HEK293 (cell line): ENCODE results near the gene ACTG1.

ENCODE experiments used
- BCL11A ChIP-seq: fragments of 450-650 bp; formaldehyde crosslinking; IDR thresholded peaks from 2 replicates; pipeline ENCODE4 v1.5.1; 2016; ENCODE audit warnings: low read depth, missing biosample characterization, missing genetic modification characterization
- FEZF1 ChIP-seq: fragments of 450-650 bp; formaldehyde crosslinking; IDR thresholded peaks from 2 replicates; pipeline ENCODE4 v1.5.1; 2016; ENCODE audit warnings: missing biosample characterization, missing genetic modification characterization
- OVOL3 ChIP-seq: fragments of 450-650 bp; formaldehyde crosslinking; IDR thresholded peaks from 2 replicates; pipeline ENCODE4 v1.5.1; 2016; ENCODE audit warnings: missing biosample characterization, missing genetic modification characterization
- SCRT1 ChIP-seq: fragments of 450-650 bp; formaldehyde crosslinking; IDR thresholded peaks from 2 replicates; pipeline ENCODE4 v1.5.1; 2016; ENCODE audit warnings: missing biosample characterization, missing genetic modification characterization, borderline replicate concordance
- SCRT2 ChIP-seq: fragments of 450-650 bp; formaldehyde crosslinking; IDR thresholded peaks from 2 replicates; pipeline ENCODE4 v1.5.1; 2016; ENCODE audit warnings: missing biosample characterization, missing genetic modification characterization
- ZBTB11 ChIP-seq: fragments of 450-650 bp; formaldehyde crosslinking; conservative IDR thresholded peaks from 2 replicates; pipeline ENCODE4 v1.5.1; 2016; ENCODE audit warnings: low read depth, missing biosample characterization, missing genetic modification characterization
- ZBTB17 ChIP-seq: fragments of 450-650 bp; formaldehyde crosslinking; IDR thresholded peaks from 2 replicates; pipeline ENCODE4 v1.5.1; 2016; ENCODE audit warnings: missing biosample characterization, missing genetic modification characterization
- ZFP3 ChIP-seq: fragments of 450-650 bp; formaldehyde crosslinking; IDR thresholded peaks from 2 replicates; pipeline ENCODE4 v1.5.1; 2016; ENCODE audit warnings: low read depth, missing biosample characterization, missing genetic modification characterization
- ZIC2 ChIP-seq: fragments of 450-650 bp; formaldehyde crosslinking; IDR thresholded peaks from 2 replicates; pipeline ENCODE4 v1.5.1; 2016; ENCODE audit warnings: missing biosample characterization, missing genetic modification characterization
- ZNF112 ChIP-seq: fragments of 450-650 bp; formaldehyde crosslinking; IDR thresholded peaks from 2 replicates; pipeline ENCODE4 v1.5.0; 2017; ENCODE audit warnings: missing biosample characterization, missing genetic modification characterization
- ZNF133 ChIP-seq: fragments of 450-650 bp; formaldehyde crosslinking; IDR thresholded peaks from 2 replicates; pipeline ENCODE4 v1.5.1; 2016; ENCODE audit warnings: missing biosample characterization, missing genetic modification characterization
- ZNF155 ChIP-seq: fragments of 450-650 bp; formaldehyde crosslinking; IDR thresholded peaks from 2 replicates; pipeline ENCODE4 v1.5.1; 2016; ENCODE audit warnings: missing biosample characterization, missing genetic modification characterization
- ZNF223 ChIP-seq: fragments of 450-650 bp; formaldehyde crosslinking; IDR thresholded peaks from 2 replicates; pipeline ENCODE4 v1.5.1; 2016; ENCODE audit warnings: missing biosample characterization, missing genetic modification characterization
- ZNF354C ChIP-seq: fragments of 450-650 bp; formaldehyde crosslinking; IDR thresholded peaks from 2 replicates; pipeline ENCODE4 v1.5.1; 2016; ENCODE audit warnings: missing biosample characterization, missing genetic modification characterization, low read depth, borderline replicate concordance
- ZNF37A ChIP-seq: fragments of 450-650 bp; IDR thresholded peaks from 2 replicates; pipeline ENCODE4 v1.5.1; 2018; ENCODE audit warnings: missing biosample characterization, missing genetic modification characterization
- ZNF549 ChIP-seq: fragments of 450-650 bp; IDR thresholded peaks from 2 replicates; pipeline ENCODE4 v1.5.1; 2018; ENCODE audit warnings: missing biosample characterization, missing genetic modification characterization, mild to moderate bottlenecking, inconsistent platforms, moderate library complexity
- ZNF555 ChIP-seq: fragments of 450-650 bp; formaldehyde crosslinking; conservative IDR thresholded peaks from 2 replicates; pipeline ENCODE4 v1.5.1; 2017; ENCODE audit warnings: missing biosample characterization, mild to moderate bottlenecking, missing genetic modification characterization, inconsistent platforms
- ZNF610 ChIP-seq: fragments of 450-650 bp; formaldehyde crosslinking; IDR thresholded peaks from 2 replicates; pipeline ENCODE4 v1.5.1; 2016; ENCODE audit warnings: missing biosample characterization, missing genetic modification characterization, borderline replicate concordance
- ZNF629 ChIP-seq: fragments of 450-650 bp; formaldehyde crosslinking; IDR thresholded peaks from 2 replicates; pipeline ENCODE4 v1.5.1; 2017; ENCODE audit warnings: missing biosample characterization, missing genetic modification characterization
- ZNF692 ChIP-seq: fragments of 450-650 bp; formaldehyde crosslinking; IDR thresholded peaks from 2 replicates; pipeline ENCODE4 v1.5.1; 2016; ENCODE audit warnings: missing biosample characterization, missing genetic modification characterization
- ZNF747 ChIP-seq: fragments of 450-650 bp; formaldehyde crosslinking; IDR thresholded peaks from 2 replicates; pipeline ENCODE4 v1.5.1; 2016; ENCODE audit warnings: missing biosample characterization, missing genetic modification characterization
- ZNF777 ChIP-seq: fragments of 450-650 bp; formaldehyde crosslinking; IDR thresholded peaks from 2 replicates; pipeline ENCODE4 v1.5.1; 2017; ENCODE audit warnings: missing biosample characterization, missing genetic modification characterization, borderline replicate concordance
- TF ChIP-seq, protein P1 (sequence below): fragments of 450-650 bp; IDR thresholded peaks from 2 replicates; pipeline ENCODE4 v1.5.1; 2018; ENCODE audit warnings: missing biosample characterization, missing genetic modification characterization
- TF ChIP-seq, protein P2 (sequence below): fragments of 450-650 bp; formaldehyde crosslinking; conservative IDR thresholded peaks from 2 replicates; pipeline ENCODE4 v1.5.1; 2016; ENCODE audit warnings: low read depth, missing biosample characterization, missing genetic modification characterization
- TF ChIP-seq, protein P3 (sequence below): fragments of 450-650 bp; formaldehyde crosslinking; IDR thresholded peaks from 2 replicates; pipeline ENCODE4 v1.5.1; 2017; ENCODE audit warnings: missing biosample characterization, missing genetic modification characterization

ACTG1 gene

DNA sequence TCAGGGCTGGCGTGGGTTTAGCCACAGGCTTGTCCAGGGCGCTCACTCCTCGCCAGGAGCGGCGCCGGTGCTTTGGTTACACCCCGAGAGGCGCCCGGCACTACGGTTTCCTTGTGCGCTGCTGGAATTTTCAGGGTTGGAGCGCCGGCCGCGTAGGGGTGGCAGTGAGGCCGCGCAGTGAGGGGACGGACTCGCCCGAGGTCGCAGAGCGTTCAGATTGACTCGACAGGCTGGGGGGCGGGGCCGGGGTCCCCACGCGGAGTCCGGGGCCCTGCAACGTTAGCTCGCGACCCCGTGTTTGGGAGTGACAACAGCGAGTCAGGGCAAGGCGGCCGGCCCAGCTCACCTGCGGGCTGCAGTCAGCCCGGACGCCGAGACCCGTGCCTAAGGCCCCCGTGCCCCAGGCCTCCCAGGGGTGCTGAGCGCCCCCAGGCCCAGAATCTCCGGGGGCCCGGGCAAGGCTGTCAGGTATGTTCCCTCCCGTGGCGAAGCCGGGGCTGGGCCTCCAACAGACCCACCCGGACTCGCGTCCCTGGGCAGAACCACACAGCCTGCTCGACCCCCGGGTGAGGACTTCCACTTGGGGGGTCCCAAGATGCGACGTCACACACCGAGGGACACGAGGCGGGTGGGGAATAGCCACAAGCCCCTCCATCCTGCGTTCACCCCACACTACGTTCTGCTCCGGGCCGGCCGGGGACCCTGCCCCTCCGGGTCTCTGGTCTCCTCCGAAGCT is 1.3 kb upstream of the ACTG1 start (continued):
- TF ChIP-seq ZNF133 (tag by site-specific recombination) (no peak), ZNF692 (no peak), OVOL3 (tag by site-specific recombination) (no peak), ZNF155 (no peak), ZNF777 (tag by site-specific recombination) (no peak), ZBTB11 (tag by site-specific recombination) (no peak; the same call in 1 of the 2 replicates), ZNF37A (tag by site-specific recombination) (no peak), ZBTB17 (tag by site-specific recombination) (peak; percentile 63), SCRT2 (tag by site-specific recombination) (peak; percentile 12; the same call in 1 of the 2 replicates), ZNF555 (tag by site-specific recombination) (no peak), FEZF1 (no peak), ZNF112 (tag by site-specific recombination) (no peak), ZFP3 (tag by site-specific recombination) (no peak), ZNF747 (tag by site-specific recombination) (no peak), ZNF354C (tag by site-specific recombination) (no peak), ZNF549 (tag by site-specific recombination) (no peak), BCL11A (tag by site-specific recombination) (peak; percentile 15; the same call in 1 of the 2 replicates), ZNF629 (tag by site-specific recombination) (peak; percentile 85), ZNF223 (tag by site-specific recombination) (no peak), SCRT1 (no peak; the same call in 1 of the 2 replicates), ZIC2 (tag by site-specific recombination) (peak; percentile 93), ZNF610 (tag by site-specific recombination) (peak; percentile 73; the same call in 1 of the 2 replicates)
- TF ChIP-seq, protein P1, sequence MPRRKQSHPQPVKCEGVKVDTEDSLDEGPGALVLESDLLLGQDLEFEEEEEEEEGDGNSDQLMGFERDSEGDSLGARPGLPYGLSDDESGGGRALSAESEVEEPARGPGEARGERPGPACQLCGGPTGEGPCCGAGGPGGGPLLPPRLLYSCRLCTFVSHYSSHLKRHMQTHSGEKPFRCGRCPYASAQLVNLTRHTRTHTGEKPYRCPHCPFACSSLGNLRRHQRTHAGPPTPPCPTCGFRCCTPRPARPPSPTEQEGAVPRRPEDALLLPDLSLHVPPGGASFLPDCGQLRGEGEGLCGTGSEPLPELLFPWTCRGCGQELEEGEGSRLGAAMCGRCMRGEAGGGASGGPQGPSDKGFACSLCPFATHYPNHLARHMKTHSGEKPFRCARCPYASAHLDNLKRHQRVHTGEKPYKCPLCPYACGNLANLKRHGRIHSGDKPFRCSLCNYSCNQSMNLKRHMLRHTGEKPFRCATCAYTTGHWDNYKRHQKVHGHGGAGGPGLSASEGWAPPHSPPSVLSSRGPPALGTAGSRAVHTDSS (tag by site-specific recombination) = no peak
- TF ChIP-seq, protein P2, sequence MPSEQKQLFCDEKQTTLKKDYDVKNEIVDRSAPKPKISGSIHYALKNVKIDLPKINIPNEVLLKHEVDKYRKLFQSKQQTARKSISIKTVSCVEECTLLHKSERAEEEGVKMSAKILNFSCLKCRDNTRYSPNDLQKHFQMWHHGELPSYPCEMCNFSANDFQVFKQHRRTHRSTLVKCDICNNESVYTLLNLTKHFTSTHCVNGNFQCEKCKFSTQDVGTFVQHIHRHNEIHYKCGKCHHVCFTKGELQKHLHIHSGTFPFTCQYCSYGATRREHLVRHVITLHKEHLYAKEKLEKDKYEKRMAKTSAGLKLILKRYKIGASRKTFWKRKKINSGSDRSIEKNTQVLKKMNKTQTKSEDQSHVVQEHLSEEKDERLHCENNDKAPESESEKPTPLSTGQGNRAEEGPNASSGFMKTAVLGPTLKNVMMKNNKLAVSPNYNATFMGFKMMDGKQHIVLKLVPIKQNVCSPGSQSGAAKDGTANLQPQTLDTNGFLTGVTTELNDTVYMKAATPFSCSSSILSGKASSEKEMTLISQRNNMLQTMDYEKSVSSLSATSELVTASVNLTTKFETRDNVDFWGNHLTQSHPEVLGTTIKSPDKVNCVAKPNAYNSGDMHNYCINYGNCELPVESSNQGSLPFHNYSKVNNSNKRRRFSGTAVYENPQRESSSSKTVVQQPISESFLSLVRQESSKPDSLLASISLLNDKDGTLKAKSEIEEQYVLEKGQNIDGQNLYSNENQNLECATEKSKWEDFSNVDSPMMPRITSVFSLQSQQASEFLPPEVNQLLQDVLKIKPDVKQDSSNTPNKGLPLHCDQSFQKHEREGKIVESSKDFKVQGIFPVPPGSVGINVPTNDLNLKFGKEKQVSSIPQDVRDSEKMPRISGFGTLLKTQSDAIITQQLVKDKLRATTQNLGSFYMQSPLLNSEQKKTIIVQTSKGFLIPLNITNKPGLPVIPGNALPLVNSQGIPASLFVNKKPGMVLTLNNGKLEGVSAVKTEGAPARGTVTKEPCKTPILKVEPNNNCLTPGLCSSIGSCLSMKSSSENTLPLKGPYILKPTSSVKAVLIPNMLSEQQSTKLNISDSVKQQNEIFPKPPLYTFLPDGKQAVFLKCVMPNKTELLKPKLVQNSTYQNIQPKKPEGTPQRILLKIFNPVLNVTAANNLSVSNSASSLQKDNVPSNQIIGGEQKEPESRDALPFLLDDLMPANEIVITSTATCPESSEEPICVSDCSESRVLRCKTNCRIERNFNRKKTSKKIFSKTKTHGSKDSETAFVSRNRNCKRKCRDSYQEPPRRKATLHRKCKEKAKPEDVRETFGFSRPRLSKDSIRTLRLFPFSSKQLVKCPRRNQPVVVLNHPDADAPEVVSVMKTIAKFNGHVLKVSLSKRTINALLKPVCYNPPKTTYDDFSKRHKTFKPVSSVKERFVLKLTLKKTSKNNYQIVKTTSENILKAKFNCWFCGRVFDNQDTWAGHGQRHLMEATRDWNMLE (tag by site-specific recombination) = no peak
- TF ChIP-seq, protein P3, sequence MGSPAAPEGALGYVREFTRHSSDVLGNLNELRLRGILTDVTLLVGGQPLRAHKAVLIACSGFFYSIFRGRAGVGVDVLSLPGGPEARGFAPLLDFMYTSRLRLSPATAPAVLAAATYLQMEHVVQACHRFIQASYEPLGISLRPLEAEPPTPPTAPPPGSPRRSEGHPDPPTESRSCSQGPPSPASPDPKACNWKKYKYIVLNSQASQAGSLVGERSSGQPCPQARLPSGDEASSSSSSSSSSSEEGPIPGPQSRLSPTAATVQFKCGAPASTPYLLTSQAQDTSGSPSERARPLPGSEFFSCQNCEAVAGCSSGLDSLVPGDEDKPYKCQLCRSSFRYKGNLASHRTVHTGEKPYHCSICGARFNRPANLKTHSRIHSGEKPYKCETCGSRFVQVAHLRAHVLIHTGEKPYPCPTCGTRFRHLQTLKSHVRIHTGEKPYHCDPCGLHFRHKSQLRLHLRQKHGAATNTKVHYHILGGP = no peak
